Thyroid gland (tissue), 4 donors: ENCODE data around the gene MPIG6B. TPM values are rescaled to one million over a fixed set of nuclear protein-coding genes. Genes with fewer than 3 reads are reported as not detected.
A peak's percentile ranks its signal among the peaks of the same experiment; 100 is the strongest.

Experiments
- DNase-seq, 2 donors: peaks; one replicate each; pipeline ENCODE4 v3.0.0-alpha.2; 2019
- H3K27ac ChIP-seq, 3 donors: fragments of 200-600 bp; sonication (generic); 1 replicate in 2 of 3; 2 replicates in 1 of 3; pipeline ENCODE4 v1.5.1; 2016 to 2019; ENCODE audit warnings: mild to moderate bottlenecking in 1 of 3, moderate library complexity in 1 of 3
- H3K27me3 ChIP-seq: fragments of 200-600 bp; sonication (generic); one replicate; pipeline ENCODE4 v1.5.1; 2019
- H3K36me3 ChIP-seq, 2 donors: fragments of 200-600 bp; sonication (generic); one replicate each; pipeline ENCODE4 v1.5.1; 2016 to 2019
- H3K4me1 ChIP-seq, 2 donors: fragments of 200-600 bp; sonication (generic); one replicate each; pipeline ENCODE4 v1.5.1; 2017 to 2019
- H3K4me3 ChIP-seq, 3 donors: fragments of 200-600 bp; sonication (generic); replicated peaks in 1 of 3; 1 replicate in 2 of 3; 2 replicates in 1 of 3; pipeline ENCODE4 v1.5.1; 2016; ENCODE audit warnings: mild to moderate bottlenecking in 1 of 3
- H3K9me3 ChIP-seq: fragments of 200-600 bp; sonication (generic); one replicate; pipeline ENCODE4 v1.5.1; 2017
- CTCF ChIP-seq, 6 experiments: fragments of 200-600 bp in 3 of 6; fragments of 450-650 bp in 3 of 6; sonication (generic) in 3 of 6; IDR thresholded peaks; one replicate each; pipeline ENCODE4 v1.5.1; 2016 to 2019; ENCODE audit warnings: antibody characterized with exemption in 6 of 6, mild to moderate bottlenecking in 2 of 6, inconsistent platforms in 1 of 6, moderate library complexity in 1 of 6
- POLR2A ChIP-seq, 2 donors: fragments of 450-650 bp; IDR thresholded peaks; one replicate each; pipeline ENCODE4 v1.6.1; 2017; ENCODE audit warnings: antibody characterized with exemption in 2 of 2, mild to moderate bottlenecking in 2 of 2, moderate library complexity in 1 of 2
- WGBS, 2 donors: methylation state at CpG; one replicate each; pipeline ENCODE4 v1.1.5; 2017; 5-methylcytosine and 5-hydroxymethylcytosine counted together
- intact Hi-C: fragments of 100-400 bp; cut with DNase I; formaldehyde crosslinking; loops from one replicate; pipeline ENCODE4 v1.15.1; 2023
- microRNA-seq: library from miRNA; unstranded; fragments of <30 nt; microRNA quantifications from one replicate; pipeline ENCODE4, GENCODE V29; 2016
- small RNA-seq: library from RNA; depleted of rRNA; stranded (forward); fragments of <200 nt; gene quantifications from one replicate; pipeline ENCODE3, GENCODE V24; 2016
- total RNA-seq, 4 donors: library from RNA; depleted of rRNA; stranded (reverse); fragments of >200 nt; gene quantifications; one replicate each; pipeline ENCODE4 v1.2.3, GENCODE V29; 2016

MPIG6B gene
- total RNA-seq, 4 donors from 2014 or later: 0.54 to 1.8 TPM; not detected in 2

GRCh38 chr6:31775633-31776484 is 52.7 kb downstream of the MPIG6B start:
- Histone ChIP-seq H3K4me1 (peaks cover 8 to 14% of the 10 kb centered on the region in 2 donors), H3K9me3 (no peaks in the 10 kb centered on the region), H3K27ac (peak overlapping the region in 1 of 3 donors; percentile 66), H3K27me3 (no peaks in the 10 kb centered on the region), H3K4me3 (no peak overlapping the region), H3K36me3 (peaks cover 17 to 24% of the 10 kb centered on the region in 2 donors)
- TF ChIP-seq POLR2A (IDR thresholded peaks at IDR 0.05) (no peak), CTCF (IDR thresholded peaks at IDR 0.05) (no peak)
- DNase-seq: no peak
- intact Hi-C loops: no loop called here
- WGBS, 2 donors: 89 to 93% methylated on average over 19 to 25 of the region's 32 CpGs

Small RNAs within 50 kb of the gene (microRNA-seq; reads per million reads assigned to microRNA genes)
- gene MIR4646: not detected

Small RNAs within 50 kb of the gene (small RNA-seq; reads per million reads assigned to genes)
- not detected for gene LY6G6D
- gene MIR4646: not detected
- gene MSH5-SAPCD1: not detected
- gene RNU6-850P: not detected
- gene SAPCD1: not detected

Other genes with a start within 250 kb of the MPIG6B start
- gene MICB, start 225.2 kb upstream of the MPIG6B start, total RNA-seq: 1 to 10 TPM in 3 of 4 donors, under 1 TPM in 1; 0.89 to 3.4 (median 2.1) TPM
- not detected for gene MCCD1, start 194.4 kb upstream of the MPIG6B start, total RNA-seq
- gene DDX39B, start 181.4 kb upstream of the MPIG6B start, total RNA-seq: 100 to 1,000 TPM; 296 to 339 (median 314) TPM
- gene ATP6V1G2, start 176.8 kb upstream of the MPIG6B start, total RNA-seq: 1 to 10 TPM; 1.2 to 3.9 (median 2.6) TPM
- gene NFKBIL1, start 175.8 kb upstream of the MPIG6B start, total RNA-seq: 10 to 100 TPM; 23.7 to 34.0 (median 27.5) TPM
- gene LTA, start 151.1 kb upstream of the MPIG6B start, total RNA-seq: not detected
- gene TNF, start 147.8 kb upstream of the MPIG6B start, total RNA-seq: under 1 TPM in 1 of 4 donors, not detected in 3; 0.42 TPM
- not detected for gene LTB, start 140.9 kb upstream of the MPIG6B start, total RNA-seq
- 10 to 100 TPM in 1 of 4 donors, 1 to 10 TPM in 2, not detected in 1; 2.5 to 23.4 (median 3.2) TPM for gene LST1, start 137.1 kb upstream of the MPIG6B start, total RNA-seq
- gene NCR3, start 130.4 kb upstream of the MPIG6B start, total RNA-seq: not detected
- gene AIF1, start 108.1 kb upstream of the MPIG6B start, total RNA-seq: 10 to 100 TPM in 3 of 4 donors, 1 to 10 TPM in 1; 8.1 to 37.8 (median 17.6) TPM
- gene PRRC2A, start 102.7 kb upstream of the MPIG6B start, total RNA-seq: 100 to 1,000 TPM in 1 of 4 donors, 10 to 100 TPM in 3; 68.5 to 127 (median 86.7) TPM
- gene BAG6, start 70.7 kb upstream of the MPIG6B start, total RNA-seq: 100 to 1,000 TPM; 179 to 301 (median 245) TPM
- 1 to 10 TPM; 2.3 to 5.1 (median 4.5) TPM for gene APOM, start 67.5 kb upstream of the MPIG6B start, total RNA-seq
- 10 to 100 TPM; 23.6 to 32.3 (median 28.7) TPM for gene C6orf47, start 62.6 kb upstream of the MPIG6B start, total RNA-seq
- 10 to 100 TPM; 15.7 to 23.2 (median 22.1) TPM for gene GPANK1, start 58.4 kb upstream of the MPIG6B start, total RNA-seq
- 100 to 1,000 TPM; 181 to 264 (median 206) TPM for gene CSNK2B, start 57.3 kb upstream of the MPIG6B start, total RNA-seq
- gene LY6G5B, start 53.4 kb upstream of the MPIG6B start, total RNA-seq: 10 to 100 TPM in 2 of 4 donors, 1 to 10 TPM in 2; 4.4 to 11.8 (median 9.4) TPM
- gene LY6G5C, start 42.3 kb upstream of the MPIG6B start, total RNA-seq: 1 to 10 TPM in 1 of 4 donors, under 1 TPM in 2, not detected in 1; 0.54 to 7.9 (median 0.83) TPM
- 10 to 100 TPM; 47.3 to 81.4 (median 71.7) TPM for gene ABHD16A, start 20.0 kb upstream of the MPIG6B start, total RNA-seq
- not detected for gene LY6G6F, start 16.5 kb upstream of the MPIG6B start, total RNA-seq
- gene LY6G6D, start 8.0 kb upstream of the MPIG6B start, total RNA-seq: not detected
- not detected for gene LY6G6C, start 1.6 kb upstream of the MPIG6B start, total RNA-seq
- gene DDAH2, start 5.9 kb downstream of the MPIG6B start, total RNA-seq: 100 to 1,000 TPM in 3 of 4 donors, 10 to 100 TPM in 1; 99.9 to 117 (median 114) TPM
- gene CLIC1, start 13.2 kb downstream of the MPIG6B start, total RNA-seq: 100 to 1,000 TPM; 222 to 314 (median 247) TPM
- 10 to 100 TPM in 1 of 4 donors, 1 to 10 TPM in 3; 5.6 to 11.2 (median 7.2) TPM for gene MSH5, start 16.6 kb downstream of the MPIG6B start, total RNA-seq
- 1 to 10 TPM in 3 of 4 donors, not detected in 1; 2.0 to 4.2 (median 3.0) TPM for gene SAPCD1, start 39.3 kb downstream of the MPIG6B start, total RNA-seq
- gene VWA7, start 54.0 kb downstream of the MPIG6B start, total RNA-seq: 1 to 10 TPM; 1.2 to 8.9 (median 5.4) TPM
- gene VARS1, start 72.4 kb downstream of the MPIG6B start, total RNA-seq: 100 to 1,000 TPM in 1 of 4 donors, 10 to 100 TPM in 3; 33.8 to 120 (median 39.9) TPM
- gene LSM2, start 83.6 kb downstream of the MPIG6B start, total RNA-seq: 10 to 100 TPM; 29.2 to 48.4 (median 36.5) TPM
- gene HSPA1L, start 91.9 kb downstream of the MPIG6B start, total RNA-seq: 1 to 10 TPM; 3.5 to 4.1 (median 3.9) TPM
- 100 to 1,000 TPM; 148 to 320 (median 190) TPM for gene HSPA1A, start 92.2 kb downstream of the MPIG6B start, total RNA-seq
- 100 to 1,000 TPM; 194 to 330 (median 256) TPM for gene HSPA1B, start 104.4 kb downstream of the MPIG6B start, total RNA-seq
- gene NEU1, start 139.4 kb downstream of the MPIG6B start, total RNA-seq: 10 to 100 TPM; 54.4 to 98.1 (median 65.9) TPM
- 10 to 100 TPM in 2 of 4 donors, 1 to 10 TPM in 2; 1.6 to 16.2 (median 7.7) TPM for gene SLC44A4, start 155.6 kb downstream of the MPIG6B start, total RNA-seq
- gene EHMT2, start 174.3 kb downstream of the MPIG6B start, total RNA-seq: 10 to 100 TPM; 26.9 to 47.7 (median 38.7) TPM
- gene ZBTB12, start 178.7 kb downstream of the MPIG6B start, total RNA-seq: 1 to 10 TPM in 3 of 4 donors, under 1 TPM in 1; 0.94 to 2.9 (median 1.5) TPM
- 1 to 10 TPM; 2.5 to 6.2 (median 4.4) TPM for gene C2, start 204.3 kb downstream of the MPIG6B start, total RNA-seq
- 10 to 100 TPM; 10.5 to 36.7 (median 16.4) TPM for gene CFB, start 222.7 kb downstream of the MPIG6B start, total RNA-seq
- gene NELFE, start 235.6 kb downstream of the MPIG6B start, total RNA-seq: 100 to 1,000 TPM in 3 of 4 donors, 10 to 100 TPM in 1; 83.2 to 114 (median 106) TPM
- 10 to 100 TPM; 35.1 to 47.1 (median 39.4) TPM for gene SKIC2, start 235.8 kb downstream of the MPIG6B start, total RNA-seq
- 10 to 100 TPM; 21.3 to 36.4 (median 33.9) TPM for gene DXO, start 248.8 kb downstream of the MPIG6B start, total RNA-seq